NCI-H2227 (cell line): ENCODE results near the gene PANK4.
A peak's percentile ranks its signal among the peaks of the same experiment; 100 is the strongest.
"Not testable (repeated sequence)": the region's sequence is repeated elsewhere in the genome, so short reads cannot be mapped to it uniquely, and the experiment has no call there.

Experiments used
- DNase-seq: peaks from one replicate; lab custom pipeline; 2025; ENCODE audit not compliant: unreplicated experiment; lab: John Stamatoyannopoulos, UW

The PANK4 gene

GRCh38 chr1:2559509-2560298 is 33.3 kb upstream of the PANK4 start:
- no peak for DNase-seq

DNA sequence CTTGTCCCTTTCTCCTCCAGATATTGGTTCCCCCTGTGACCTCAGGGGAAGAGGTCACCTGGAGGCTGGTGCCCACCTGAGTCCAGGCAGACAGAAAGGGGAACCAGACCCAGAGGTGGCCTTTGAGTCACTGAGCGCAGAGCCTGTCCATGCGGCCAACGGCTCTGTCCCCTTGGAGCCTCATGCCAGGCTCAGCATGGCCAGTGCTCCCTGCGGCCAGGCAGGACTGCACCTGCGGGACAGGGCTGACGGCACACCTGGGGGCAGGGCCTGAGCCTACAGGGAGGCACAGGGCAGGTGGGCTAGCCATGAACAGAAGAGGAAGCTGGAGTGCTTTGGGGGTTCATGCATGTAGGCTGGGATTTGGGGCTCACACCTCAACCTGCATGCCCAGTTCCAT is 32.5 kb upstream of the PANK4 start:
- DNase-seq: no peak

- DNase-seq: no peak
These were observed 32.0 kb upstream of the PANK4 start for GRCh38 chr1:2558420-2558819.

- DNase-seq: no peak
These were observed 31.3 kb upstream of the PANK4 start for GRCh38 chr1:2557482-2558400.

GRCh38 chr1:2556678-2557481 is 30.5 kb upstream of the PANK4 start:
- DNase-seq: no peak

GRCh38 chr1:2556277-2556677 is 29.9 kb upstream of the PANK4 start, which contains the start of gene TNFRSF14:
Gene TNFRSF14, plus strand, starts transcription at chr1:2556371. Its CDS starts 294 bp downstream, at chr1:2556665.
- DNase-seq: peak; percentile 27

DNA sequence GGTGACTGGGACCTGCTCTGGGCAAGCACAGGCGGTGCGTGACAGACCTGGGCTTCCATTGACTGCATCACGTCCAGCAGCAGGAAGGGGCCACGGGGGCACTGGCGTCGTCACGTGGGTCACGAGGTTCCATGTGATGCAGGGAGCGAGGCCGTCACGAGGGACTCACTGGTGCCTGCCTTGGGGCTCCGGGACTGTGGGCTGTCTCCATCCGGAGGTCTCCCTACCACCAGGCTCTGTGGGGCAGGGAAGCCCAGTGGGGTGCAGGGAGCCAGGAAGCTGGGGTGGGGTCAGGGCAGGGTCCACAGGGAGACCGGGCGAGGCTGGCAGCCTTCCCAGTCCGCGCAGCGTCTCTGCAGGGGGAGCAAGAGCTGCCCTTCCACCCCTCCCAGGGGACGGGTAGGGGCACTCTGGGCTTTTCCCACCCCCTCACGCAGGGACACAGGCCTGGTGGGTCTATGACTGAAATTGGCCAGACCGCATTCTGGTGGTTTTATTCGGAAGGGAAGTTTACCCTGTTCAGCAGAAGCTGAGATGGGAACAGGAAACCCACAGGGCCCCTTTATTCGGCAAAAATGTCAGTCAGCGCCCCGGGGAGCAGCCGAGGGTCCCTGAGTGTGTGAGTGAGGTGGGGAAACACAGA is 29.4 kb upstream of the PANK4 start:
- no peak for DNase-seq

DNA sequence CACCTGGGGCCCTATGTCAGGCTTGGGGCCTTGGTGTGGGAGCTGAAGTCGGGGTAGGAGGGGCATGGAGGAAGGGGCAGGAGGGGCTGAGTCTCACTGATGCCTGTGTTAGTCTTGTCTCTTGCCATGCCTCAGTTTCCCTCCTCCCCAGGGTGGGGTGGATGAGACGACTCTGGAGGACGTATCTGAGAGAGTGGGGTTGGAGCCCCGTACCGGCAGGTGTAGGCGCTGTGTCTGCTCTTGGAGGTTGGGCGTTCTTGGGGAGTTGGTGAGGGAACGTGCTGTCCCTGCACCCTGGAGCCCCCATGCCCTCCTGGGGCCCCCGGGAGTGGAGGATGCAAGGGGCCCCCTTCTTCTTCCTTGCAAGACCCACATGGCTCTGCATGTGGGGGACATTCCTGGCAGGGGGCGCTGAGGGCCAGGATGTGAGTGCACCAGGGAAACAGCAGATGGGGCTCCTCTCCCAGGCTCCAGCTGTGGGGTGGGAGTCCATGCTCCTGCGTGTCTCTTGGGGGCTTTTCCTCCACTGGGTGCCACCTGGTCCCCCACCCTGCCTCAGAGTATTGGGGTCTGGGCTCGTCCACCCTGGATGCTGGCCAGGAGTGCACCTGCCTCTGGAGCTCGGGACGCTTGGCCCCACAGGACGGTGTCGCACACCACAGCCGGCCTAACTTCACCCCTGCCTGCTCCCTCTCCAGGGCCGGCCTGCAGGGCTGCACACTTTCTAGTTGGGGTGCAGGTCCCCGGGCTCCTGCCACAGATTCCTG is 28.4 kb upstream of the PANK4 start:
- DNase-seq: no peak

- no peak for DNase-seq
These were observed 27.6 kb upstream of the PANK4 start for GRCh38 chr1:2553871-2554620.

DNA sequence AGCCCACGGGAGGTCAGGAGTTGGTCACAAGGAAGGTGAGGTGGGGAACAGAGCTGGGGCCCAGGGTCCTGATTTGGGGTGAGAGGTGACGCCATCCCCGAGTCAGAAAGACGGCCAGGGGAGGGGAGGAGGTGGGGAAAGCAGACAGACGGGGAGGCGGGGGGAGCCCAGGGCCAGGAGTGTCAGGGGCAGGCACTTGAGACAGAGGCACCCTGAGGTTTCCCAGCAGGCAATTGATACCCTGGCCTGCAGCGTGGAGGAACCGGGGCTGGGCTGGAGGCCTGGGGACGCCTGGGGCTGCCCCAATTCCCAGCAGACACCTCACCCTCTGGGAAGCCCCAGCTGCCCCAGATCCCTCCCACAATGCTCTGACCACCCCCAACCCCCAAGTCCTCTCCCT is 26.7 kb upstream of the PANK4 start:
- DNase-seq: not testable (repeated sequence)

DNA sequence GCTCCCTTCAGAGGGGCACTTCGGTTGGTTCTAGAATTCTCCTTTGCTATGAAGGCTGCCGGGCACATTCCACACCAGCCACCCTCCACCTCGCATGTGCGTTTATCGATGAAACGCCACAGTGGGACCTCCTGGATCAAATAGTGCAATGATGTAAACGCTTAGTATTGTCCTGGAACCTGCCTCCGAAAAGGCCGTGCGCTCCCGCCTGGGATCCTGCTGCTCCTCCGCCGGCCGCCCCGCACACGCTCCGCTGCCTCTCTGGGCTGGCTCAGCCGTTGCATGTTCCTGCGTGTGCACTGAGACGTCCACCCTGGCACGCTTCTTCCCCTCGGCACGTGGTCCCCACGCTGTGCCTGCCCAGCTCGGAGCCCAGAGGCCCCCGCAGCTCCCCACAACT is 25.8 kb upstream of the PANK4 start:
- DNase-seq: no peak

DNA sequence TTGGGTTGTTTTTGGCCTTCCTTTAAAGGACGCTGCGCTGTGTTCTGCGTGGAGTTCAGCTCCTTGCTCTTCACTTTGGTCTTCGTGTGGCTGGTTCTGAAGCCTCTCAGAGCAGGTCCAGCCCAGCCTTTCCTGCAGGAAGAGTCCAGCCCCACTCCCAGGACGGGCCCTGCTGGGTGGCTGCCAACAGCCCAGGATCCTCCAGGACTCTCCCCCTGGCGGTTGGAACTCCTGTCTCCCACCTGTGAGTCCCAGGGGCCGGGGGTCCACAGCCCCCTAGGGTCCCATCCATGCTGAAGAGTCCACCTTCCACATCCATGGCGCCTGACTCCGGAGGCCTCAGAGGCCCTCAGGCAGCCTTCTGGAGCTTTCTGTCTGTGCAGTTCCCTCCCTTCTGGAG is 25.1 kb upstream of the PANK4 start:
- DNase-seq: not testable (repeated sequence)

GRCh38 chr1:2550309-2550861 is 24.0 kb upstream of the PANK4 start:
- DNase-seq: not testable (repeated sequence)

- not testable (repeated sequence) for DNase-seq
These were observed 23.1 kb upstream of the PANK4 start for GRCh38 chr1:2549367-2550029.

GRCh38 chr1:2548068-2548589 is 21.7 kb upstream of the PANK4 start:
- DNase-seq: peak; percentile 84

DNA sequence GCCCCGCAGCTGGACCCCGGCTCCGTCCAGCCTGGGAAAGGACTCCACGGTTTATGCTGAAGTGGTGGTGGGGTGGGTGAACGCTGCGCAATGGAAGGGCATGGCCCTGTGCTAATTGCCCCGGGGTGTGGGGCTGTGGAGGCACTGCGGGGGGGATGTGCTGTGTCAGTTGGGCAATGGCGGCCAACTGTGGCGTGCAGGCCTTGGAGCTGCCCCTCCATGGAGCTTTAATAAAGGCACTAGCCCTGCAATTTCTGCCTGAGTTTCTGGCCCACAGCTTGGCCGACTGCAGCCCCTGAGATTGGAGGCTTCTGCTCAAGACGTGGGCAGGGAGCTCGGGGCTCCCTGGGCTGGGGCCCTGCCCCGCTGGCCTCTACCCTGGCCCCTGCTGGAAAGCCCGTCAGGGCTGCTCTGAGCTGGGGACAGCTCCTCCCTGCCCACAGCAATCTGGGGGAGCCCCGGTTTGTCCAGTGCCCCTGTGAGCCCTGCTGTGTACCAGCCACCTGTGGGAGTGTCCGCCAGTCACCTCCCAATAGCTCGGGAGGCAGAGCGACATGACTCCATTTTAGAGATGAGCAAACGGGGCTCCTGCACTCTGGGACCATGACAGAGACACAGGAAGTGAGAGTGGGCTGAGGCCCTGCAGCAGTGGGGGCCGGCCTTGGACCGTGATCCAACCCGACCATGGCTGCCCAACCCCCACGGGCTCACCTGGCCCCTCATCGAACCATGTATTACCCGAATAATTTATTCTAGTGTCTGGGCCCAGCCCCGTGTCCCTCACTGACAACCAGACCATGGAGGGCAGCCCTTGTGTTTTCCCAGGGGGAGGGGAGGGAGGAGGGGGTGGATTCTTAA is 21.0 kb upstream of the PANK4 start:
- DNase-seq: no peak

- DNase-seq: peak; percentile 92
These were observed 20.3 kb upstream of the PANK4 start for GRCh38 chr1:2546515-2547209.
